DMS79 treated with DMSO at 0.1 percent for 48 hours (cell line): Measurements from ENCODE around the gene CYTH1.

Source experiments
- DNase-seq: peaks from one replicate; lab custom pipeline; 2025; lab: John Stamatoyannopoulos, UW

CYTH1 gene

DNA sequence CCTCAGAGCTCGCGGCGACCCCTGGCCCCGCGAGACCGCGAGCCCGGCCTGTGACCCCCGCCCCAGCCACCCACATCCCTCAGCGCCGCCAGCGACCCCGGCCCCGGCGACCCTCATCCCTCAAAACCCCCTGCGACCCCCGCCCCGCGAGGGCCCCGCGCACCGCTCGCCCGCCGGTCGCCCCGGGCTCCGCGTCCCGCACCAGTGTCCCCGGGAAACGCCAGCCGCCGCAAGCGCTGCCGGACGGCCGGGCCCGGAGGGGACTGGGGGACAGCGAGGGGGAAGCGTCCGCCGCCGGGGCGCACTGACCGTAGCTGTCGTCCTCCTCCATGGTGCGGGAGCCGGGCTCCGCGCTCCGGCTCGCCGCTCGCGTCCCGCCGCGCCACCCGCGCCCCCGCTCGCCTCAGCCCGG, at the start of gene CYTH1:
CYTH1 (minus strand) TSS at position 381 of the 412 bp plus-strand sequence; CDS start at position 331, 50 bp downstream.
- DNase-seq = no peak

- DNase-seq = no peak
Observed at GRCh38 chr17:78829477-78829876, 47.4 kb upstream of the CYTH1 start.

- DNase-seq = no peak
Observed at GRCh38 chr17:78828470-78829185, 46.6 kb upstream of the CYTH1 start.

DNA sequence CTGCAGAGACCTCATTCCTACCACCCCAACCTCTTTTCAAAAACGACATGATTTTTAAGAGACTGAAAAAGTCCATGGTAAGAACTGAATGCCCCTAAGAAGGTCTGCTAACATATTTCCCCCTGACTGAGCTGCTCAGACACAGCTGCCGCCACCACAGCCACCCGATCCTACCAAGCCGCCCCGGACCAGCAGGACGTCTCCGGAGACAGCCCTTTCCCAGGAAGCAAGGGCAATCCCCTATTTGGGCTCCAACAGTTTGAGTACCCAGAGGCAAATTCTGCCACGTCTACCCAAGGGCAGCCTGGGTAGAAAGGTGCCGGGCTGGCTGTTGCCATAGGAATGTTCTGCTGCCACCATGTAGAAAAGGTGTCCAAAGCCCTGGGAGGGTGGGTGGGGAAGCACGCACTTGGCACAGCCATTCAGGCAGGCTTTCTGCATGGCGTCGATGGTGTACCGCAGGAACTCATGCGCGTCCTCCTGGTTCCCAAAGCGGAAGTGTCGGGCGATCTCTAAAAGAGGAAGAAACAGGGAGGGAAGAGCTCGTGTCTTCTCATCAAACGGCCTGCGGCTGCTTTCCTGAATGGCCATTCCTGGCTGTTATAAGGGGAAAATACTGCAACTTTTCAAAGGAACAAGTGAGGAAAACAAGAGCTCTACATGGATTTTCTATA, 44.9 kb upstream of the CYTH1 start:
- DNase-seq = no peak

DNA sequence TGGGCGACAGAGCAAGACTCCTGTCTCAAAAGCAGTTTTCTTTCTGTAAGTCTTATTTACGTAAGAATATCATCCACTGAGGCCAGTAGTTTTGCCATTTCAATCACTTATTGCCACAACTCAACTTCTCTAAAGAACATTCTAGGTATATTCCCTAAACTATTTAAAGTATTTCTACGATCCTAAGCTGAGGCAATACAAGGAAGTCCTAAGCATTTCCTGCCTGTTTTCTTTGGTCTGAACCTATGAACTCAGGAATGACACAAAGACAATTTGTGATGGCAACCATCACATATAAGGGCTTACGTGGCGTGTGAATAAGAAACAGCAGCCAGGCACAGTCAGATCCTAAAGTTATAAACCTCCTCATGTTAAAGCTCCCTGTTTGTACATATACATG, 44.3 kb upstream of the CYTH1 start:
- DNase-seq = no peak

DNA sequence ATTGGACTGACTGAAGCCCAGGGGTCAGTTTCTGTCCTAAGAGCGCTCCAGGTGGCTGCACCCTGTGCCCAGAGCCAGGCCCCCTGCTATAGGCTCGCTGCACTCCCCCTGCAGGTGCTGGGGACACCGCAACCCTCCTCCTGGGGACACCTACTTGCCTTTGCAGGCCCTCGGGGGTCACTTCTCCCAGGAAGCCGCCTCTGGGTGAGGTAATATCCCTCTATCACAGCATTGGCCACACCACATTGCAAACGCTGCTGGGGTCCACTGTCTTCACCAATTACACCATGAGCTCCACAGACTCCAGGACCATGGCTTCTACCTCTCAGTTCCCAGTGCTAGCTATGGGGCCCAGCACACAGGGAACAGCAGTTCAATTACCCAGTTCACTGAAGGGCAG, 43.6 kb upstream of the CYTH1 start:
- DNase-seq = no peak

DNA sequence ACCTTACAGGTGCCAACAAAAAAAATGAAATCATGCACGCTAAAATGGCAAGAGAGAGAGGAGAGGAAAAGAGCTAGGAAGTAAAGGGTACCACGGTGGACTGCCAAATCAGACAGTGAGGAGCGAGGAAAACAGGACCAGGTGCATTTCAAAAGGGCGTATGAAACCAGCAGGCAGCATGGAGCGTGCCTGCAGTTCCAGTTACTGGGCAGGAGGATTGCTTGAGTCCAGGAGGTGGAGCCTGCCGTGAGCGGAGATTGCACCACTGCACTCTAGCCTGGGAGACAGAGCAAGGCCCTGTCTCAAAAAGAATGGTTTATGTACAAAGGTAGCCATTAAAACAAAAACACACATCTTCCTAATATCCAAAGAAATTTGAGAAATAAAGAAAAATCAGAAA, 42.2 kb upstream of the CYTH1 start:
- DNase-seq = no peak

DNA sequence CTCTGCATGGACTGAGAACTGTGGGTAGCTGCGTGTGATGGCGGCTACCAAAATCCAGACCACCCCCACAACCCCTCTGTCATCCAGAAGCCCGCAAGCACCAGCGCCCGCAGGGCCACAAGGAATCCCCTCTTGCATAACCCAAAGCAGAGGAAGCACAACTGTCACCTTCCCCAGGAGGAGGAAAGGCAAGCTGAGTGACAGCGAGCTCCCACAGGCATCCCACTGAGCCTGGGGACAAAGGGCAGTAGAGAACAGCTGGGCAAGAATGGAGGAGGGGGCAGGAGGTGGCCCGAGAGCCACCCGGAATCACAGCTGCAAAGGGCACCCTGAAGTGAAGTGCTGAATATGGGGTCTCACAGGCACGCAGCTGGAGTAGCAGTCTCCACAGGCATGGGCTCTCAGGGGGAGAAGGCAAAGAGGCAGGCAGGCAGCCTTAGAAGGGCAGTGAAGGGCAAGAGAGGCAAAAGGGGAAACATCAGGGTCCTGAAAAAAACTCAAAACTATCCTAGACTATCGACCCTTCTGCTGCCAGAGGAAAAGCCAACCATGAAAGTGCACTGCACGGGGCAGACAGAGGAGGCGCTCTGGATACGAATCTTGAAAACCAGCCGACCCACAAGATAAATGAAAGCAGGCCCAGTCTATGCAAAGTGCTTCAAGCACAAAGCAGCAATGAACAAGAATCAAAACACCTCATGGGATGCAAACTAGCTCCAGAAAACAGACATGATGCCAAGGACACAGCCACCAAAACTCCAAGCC, 41.4 kb upstream of the CYTH1 start:
- DNase-seq = no peak

DNA sequence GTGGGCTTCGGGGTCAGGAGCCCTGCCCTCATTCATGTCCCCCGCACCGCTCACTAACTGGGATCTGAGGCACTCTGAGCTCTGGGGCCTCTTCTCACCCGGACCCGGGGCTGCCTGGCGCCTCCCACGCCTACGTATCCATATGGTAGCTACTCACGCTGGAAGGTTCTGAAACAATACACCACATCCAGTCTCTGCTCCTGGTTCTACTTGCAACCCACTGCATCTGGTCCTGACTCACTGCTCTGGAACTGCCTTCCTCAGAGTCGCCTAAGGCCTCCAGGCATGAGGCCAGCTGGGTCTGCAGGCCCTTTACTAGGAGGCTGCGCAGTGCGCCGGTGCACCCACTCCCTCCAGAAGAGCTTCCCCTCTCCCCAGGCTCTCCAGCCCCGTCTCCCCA, 40.5 kb upstream of the CYTH1 start:
- no peak for DNase-seq

DNA sequence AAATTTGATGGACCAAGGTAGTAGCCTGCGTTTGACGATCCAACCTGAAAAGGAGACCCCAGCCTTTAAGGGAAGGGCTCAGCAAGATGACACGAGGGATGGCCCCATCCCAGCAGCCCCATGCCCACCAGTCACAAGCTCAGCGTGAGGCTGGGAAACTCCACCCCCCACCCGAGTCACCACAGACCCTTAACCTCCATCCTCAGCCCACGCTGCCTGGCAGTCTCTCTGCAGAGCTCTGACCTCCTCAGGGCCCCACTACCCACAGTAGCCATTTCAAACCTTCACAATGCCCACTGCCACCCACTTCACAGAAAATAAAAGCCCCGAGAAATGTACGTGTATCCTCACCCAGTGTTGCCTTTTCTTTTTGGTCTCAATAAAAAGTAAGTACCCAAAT, 39.9 kb upstream of the CYTH1 start:
- no peak for DNase-seq

GRCh38 chr17:78820841-78821240, 38.8 kb upstream of the CYTH1 start:
- DNase-seq = no peak

DNA sequence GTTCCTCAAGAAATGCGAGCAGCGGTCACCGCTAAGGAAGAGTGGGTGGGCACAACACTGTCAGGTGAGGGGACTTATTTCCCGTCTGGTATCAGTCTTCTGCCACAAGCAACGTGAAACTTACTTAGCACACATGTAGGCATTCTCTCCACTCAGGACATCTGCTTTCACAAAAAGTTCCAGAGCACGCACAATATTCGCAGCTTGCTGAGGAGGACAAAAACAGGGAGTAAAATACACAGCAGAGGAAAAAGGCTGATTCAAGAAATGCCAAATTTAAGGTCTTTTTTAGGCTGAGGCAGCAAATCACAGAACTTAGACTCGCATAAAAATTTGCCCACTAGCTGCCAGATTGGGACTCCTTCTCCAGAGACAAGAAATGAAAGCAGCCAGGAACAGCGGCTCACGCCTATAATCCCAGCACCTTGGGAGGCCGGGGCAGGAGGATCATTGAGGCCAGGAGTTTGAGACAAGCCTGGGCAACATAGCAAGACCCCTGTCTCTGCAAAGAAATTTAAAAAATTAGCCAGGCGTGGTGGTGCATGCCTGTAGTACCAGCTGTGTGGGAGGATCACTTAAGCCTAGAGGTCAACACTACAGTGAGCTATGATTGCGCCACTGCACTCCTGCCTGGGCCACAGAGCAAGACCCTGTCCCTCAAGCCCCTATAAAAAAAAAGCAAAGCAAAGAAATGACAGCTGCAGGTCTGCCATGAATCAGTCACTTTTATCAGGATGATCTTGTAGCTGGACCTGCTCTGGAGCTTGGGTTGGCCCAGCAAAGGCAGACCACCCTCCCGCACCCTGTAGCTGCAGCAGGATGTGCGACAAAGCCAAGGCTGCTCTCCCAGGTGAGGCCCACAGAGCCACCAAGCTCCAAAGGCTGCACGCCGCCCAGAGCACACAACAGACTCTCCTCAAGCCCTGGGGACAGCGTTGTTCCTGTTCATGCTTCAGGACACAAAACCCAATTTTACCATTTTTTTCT, 38.0 kb upstream of the CYTH1 start:
- DNase-seq = no peak

- no peak for DNase-seq
Observed at GRCh38 chr17:78819402-78819801, 37.3 kb upstream of the CYTH1 start.

- DNase-seq = no peak
Observed at GRCh38 chr17:78818932-78819331, 36.9 kb upstream of the CYTH1 start.

- DNase-seq = no peak
Observed at GRCh38 chr17:78818152-78818846, 36.2 kb upstream of the CYTH1 start.

- DNase-seq = peak; percentile 1
Observed at GRCh38 chr17:78817123-78817522, 35.0 kb upstream of the CYTH1 start.

DNA sequence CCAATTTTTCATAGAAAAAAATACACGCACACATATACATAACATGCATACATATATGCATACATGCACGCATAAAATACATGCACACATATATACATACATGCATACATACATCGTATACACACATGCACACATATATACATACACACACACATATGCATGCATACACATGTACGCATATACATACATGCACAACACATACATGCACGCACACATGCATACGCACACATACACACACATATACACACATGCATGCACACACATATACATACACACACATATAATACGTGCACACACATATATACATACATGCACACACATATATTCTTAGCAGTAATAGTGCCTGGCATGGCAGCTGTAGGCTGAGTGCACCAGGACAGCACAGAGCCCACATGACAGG, 33.6 kb upstream of the CYTH1 start:
- DNase-seq = no peak

- no peak for DNase-seq
Observed at GRCh38 chr17:78812855-78813254, 30.8 kb upstream of the CYTH1 start.

DNA sequence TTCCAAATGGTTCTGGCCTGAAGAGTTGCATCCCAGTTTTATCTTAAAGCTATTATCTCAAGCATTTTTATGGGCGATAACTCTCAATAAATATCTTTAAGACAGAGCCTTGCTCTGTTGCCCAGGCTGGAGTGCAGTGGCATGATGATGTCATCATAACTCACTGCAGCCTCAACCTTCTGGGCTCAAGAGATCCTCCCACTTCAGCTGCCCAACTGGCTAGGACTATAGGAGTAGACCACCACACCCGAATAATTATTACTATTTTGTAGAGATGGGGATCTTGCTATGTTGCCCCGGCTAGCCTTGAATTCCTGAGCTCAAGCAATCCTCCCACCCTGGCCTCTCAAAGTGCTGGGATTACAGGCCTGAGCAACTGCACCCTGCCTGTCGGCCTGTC, 26.1 kb upstream of the CYTH1 start:
- no peak for DNase-seq

- no peak for DNase-seq
Observed at GRCh38 chr17:78806451-78806850, 24.4 kb upstream of the CYTH1 start.

- DNase-seq = no peak
Observed at GRCh38 chr17:78805301-78805700, 23.2 kb upstream of the CYTH1 start.
